Activated CD4-positive, alpha-beta memory T cell treated with anti-CD3 and anti-CD28 coated beads for 36 hours (primary cell): ENCODE data around the gene ZC3H12A. TPM values are rescaled to one million over a fixed set of nuclear protein-coding genes. Genes with fewer than 3 reads are reported as not detected.
"Not testable (repeated sequence)": the region's sequence is repeated elsewhere in the genome, so short reads cannot be mapped to it uniquely, and the experiment has no call there.

Experiments
- CTCF ChIA-PET: fragments of 350-600 bp; sonication (Branson Sonifier 250); formaldehyde crosslinking; loops from one replicate; lab custom pipeline; 2021; ENCODE audit warnings: antibody characterized with exemption, inconsistent platforms; lab: Charles Lee
- POLR2A ChIA-PET: fragments of 350-600 bp; sonication (Branson Sonifier 250); formaldehyde crosslinking; loops from one replicate; lab custom pipeline; 2021; ENCODE audit warnings: antibody characterized with exemption; lab: Charles Lee
- DNase-seq: peaks from one replicate; pipeline ENCODE4 v3.0.0-alpha.2; 2020
- H3K27ac Mint-ChIP-seq: one replicate; pipeline ENCODE4 v1.8.0; 2021; ENCODE audit warnings: mixed read lengths
- H3K27me3 Mint-ChIP-seq: one replicate; pipeline ENCODE4 v1.8.0; 2021; ENCODE audit warnings: mixed read lengths
- H3K36me3 Mint-ChIP-seq: one replicate; pipeline ENCODE4 v1.8.0; 2021; ENCODE audit warnings: mixed read lengths
- H3K4me1 Mint-ChIP-seq: one replicate; pipeline ENCODE4 v1.8.0; 2021; ENCODE audit warnings: low read depth, mixed read lengths
- H3K4me3 Mint-ChIP-seq: one replicate; pipeline ENCODE4 v1.8.0; 2021; ENCODE audit warnings: mild to moderate bottlenecking, mixed read lengths
- H3K9me3 Mint-ChIP-seq: one replicate; pipeline ENCODE4 v1.8.0; 2021; ENCODE audit warnings: mixed read lengths
- intact Hi-C: fragments of 100-400 bp; cut with micrococcal nuclease; formaldehyde crosslinking; loops from one replicate; pipeline ENCODE4 v1.15.1; 2023
- total RNA-seq, 2 experiments: library from RNA; stranded (reverse); gene quantifications; one replicate each; pipeline ENCODE4 v1.2.3, GENCODE V29; 2021

Gene ZC3H12A
- total RNA-seq, 2 experiments from 2014 or later, result 39.0 to 40.8 TPM

- Mint-ChIP-seq H3K36me3 (peaks cover 51% of the 10 kb centered on the region), H3K27ac (peak overlapping the region; percentile 52), H3K4me1 (peaks cover 44% of the 10 kb centered on the region), H3K4me3 (no peak overlapping the region), H3K9me3 (no peaks in the 10 kb centered on the region), H3K27me3 (no peaks in the 10 kb centered on the region)
- ChIA-PET POLR2A (interaction anchor here (1.0 kb wide), 1 partner anchor 33 kb away, joined by 5 read pairs; no protein-coding TSS in a partner anchor), CTCF (interaction anchor here (0.6 to 6.0 kb wide), 6 partner anchors 15 to 75 kb away, joined by 3 to 50 read pairs (median 4); no protein-coding TSS in a partner anchor)
- intact Hi-C loops, result no loop called here
- DNase-seq, result no peak
These were observed 34.8 kb downstream of the ZC3H12A start for GRCh38 chr1:37509181-37509580.

- peak; percentile 82 for DNase-seq
- Mint-ChIP-seq H3K27ac (peak overlapping the region; percentile 94), H3K36me3 (peaks cover 26% of the 10 kb centered on the region), H3K4me1 (peaks cover 48% of the 10 kb centered on the region), H3K4me3 (peak overlapping the region; percentile 98), H3K9me3 (no peaks in the 10 kb centered on the region), H3K27me3 (no peaks in the 10 kb centered on the region)
- POLR2A ChIA-PET, result interaction anchor here (1.2 to 4.4 kb wide), 7 partner anchors 20 to 82 kb away, joined by 3 to 27 read pairs (median 8); partner anchors contain the start of genes GNL2, SNIP1 and ZC3H12A
- CTCF ChIA-PET, result interaction anchor here (1.0 to 3.2 kb wide), 18 partner anchors 8 to 294 kb away, joined by 3 to 26 read pairs (median 4); partner anchors contain the start of genes C1orf122, GNL2, SNIP1 and YRDC
- intact Hi-C loops, result loop anchor here (1.0 to 5.0 kb wide), 4 partner anchors 35 to 177 kb away; partner anchors contain the start of gene SNIP1
These were observed 39.5 kb downstream of the ZC3H12A start for GRCh38 chr1:37513795-37514349.

- Mint-ChIP-seq H3K9me3 (no peaks in the 10 kb centered on the region), H3K36me3 (peaks cover 20% of the 10 kb centered on the region), H3K27me3 (no peaks in the 10 kb centered on the region), H3K4me3 (peak within 1 kb of the TSS; percentile 98), H3K27ac (peak within 1 kb of the TSS; percentile 94), H3K4me1 (peaks cover 49% of the 10 kb centered on the region)
- intact Hi-C loops, result loop anchor here (1.0 to 5.0 kb wide), 4 partner anchors 35 to 176 kb away; partner anchors contain the start of gene SNIP1
- POLR2A ChIA-PET, result interaction anchor here (0.5 to 4.4 kb wide), 17 partner anchors 12 to 1571 kb away, joined by 3 to 27 read pairs (median 4); partner anchors contain the start of genes GNL2, MRPS15, SNIP1 and ZC3H12A
- DNase-seq, result peak; percentile 87
- CTCF ChIA-PET, result interaction anchor here (0.7 to 3.2 kb wide), 23 partner anchors 8 to 293 kb away, joined by 3 to 26 read pairs (median 4); partner anchors contain the start of genes C1orf122, EPHA10, GNL2 and SNIP1
These were observed 40.2 kb downstream of the ZC3H12A start, which contains the start of gene MEAF6 for GRCh38 chr1:37514350-37515184. Gene MEAF6 (minus strand): TSS chr1:37514766. CDS start chr1:37514746, 20 bp downstream.

GRCh38 chr1:37515185-37516034 lies 41.0 kb downstream of the ZC3H12A start:
- intact Hi-C loops, result loop anchor here (2.0 kb wide), 2 partner anchors 167 to 175 kb away; a partner anchor contains a TSS
- peak overlapping the region; percentile 92 for H3K27ac Mint-ChIP-seq
- ChIA-PET CTCF (interaction anchor here (0.6 to 3.2 kb wide), 23 partner anchors 7 to 292 kb away, joined by 3 to 26 read pairs (median 4); partner anchors contain the start of genes C1orf122, EPHA10, GNL2 and SNIP1), POLR2A (interaction anchor here (0.6 to 4.4 kb wide), 15 partner anchors 13 to 1572 kb away, joined by 3 to 27 read pairs (median 4); partner anchors contain the start of genes GNL2, MRPS15, SNIP1 and ZC3H12A)
- no peaks in the 10 kb centered on the region for H3K27me3 Mint-ChIP-seq
- peak overlapping the region; percentile 85 for H3K4me3 Mint-ChIP-seq
- H3K36me3 Mint-ChIP-seq, result peaks cover 20% of the 10 kb centered on the region
- no peak for DNase-seq
- H3K9me3 Mint-ChIP-seq, result no peaks in the 10 kb centered on the region
- peaks cover 51% of the 10 kb centered on the region for H3K4me1 Mint-ChIP-seq

GRCh38 chr1:37517569-37517968 lies 43.2 kb downstream of the ZC3H12A start:
- intact Hi-C loops, result no loop called here
- Mint-ChIP-seq H3K4me1 (peaks cover 37% of the 10 kb centered on the region), H3K9me3 (no peaks in the 10 kb centered on the region), H3K27ac (no peak overlapping the region), H3K4me3 (no peak overlapping the region), H3K27me3 (no peaks in the 10 kb centered on the region), H3K36me3 (peaks cover 10% of the 10 kb centered on the region)
- no peak for DNase-seq
- ChIA-PET POLR2A (interaction anchor here (0.6 kb wide), 1 partner anchor 1587 kb away, joined by 3 read pairs; the partner anchor contains the start of gene AGO3), CTCF (no interaction called here)

GRCh38 chr1:37518241-37518640 lies 43.9 kb downstream of the ZC3H12A start:
- POLR2A ChIA-PET, result interaction anchor here (0.6 kb wide), 1 partner anchor 1587 kb away, joined by 3 read pairs; the partner anchor contains the start of gene AGO3
- H3K4me3 Mint-ChIP-seq, H3K9me3 Mint-ChIP-seq, H3K36me3 Mint-ChIP-seq, H3K27me3 Mint-ChIP-seq, intact Hi-C loops, H3K27ac Mint-ChIP-seq, CTCF ChIA-PET, DNase-seq: not testable (repeated sequence)
- H3K4me1 Mint-ChIP-seq, result peaks cover 30% of the 10 kb centered on the region

- DNase-seq, result peak; percentile 70
- H3K36me3 Mint-ChIP-seq, POLR2A ChIA-PET, intact Hi-C loops, H3K9me3 Mint-ChIP-seq, CTCF ChIA-PET, H3K27me3 Mint-ChIP-seq: not testable (repeated sequence)
- Mint-ChIP-seq H3K4me1 (peaks cover 25% of the 10 kb centered on the region), H3K4me3 (peak overlapping the region; percentile 81), H3K27ac (peak overlapping the region; percentile 84)
These were observed 44.5 kb downstream of the ZC3H12A start for GRCh38 chr1:37518929-37519328.

GRCh38 chr1:37519613-37520012 lies 45.2 kb downstream of the ZC3H12A start:
- intact Hi-C loops, result no loop called here
- ChIA-PET CTCF (interaction anchor here (0.9 kb wide), 1 partner anchor 19 kb away, joined by 3 read pairs; no protein-coding TSS in a partner anchor), POLR2A (no interaction called here)
- Mint-ChIP-seq H3K36me3 (no peaks in the 10 kb centered on the region), H3K9me3 (peaks cover 5% of the 10 kb centered on the region), H3K27me3 (no peaks in the 10 kb centered on the region), H3K4me3 (peak overlapping the region; percentile 81), H3K4me1 (peaks cover 25% of the 10 kb centered on the region), H3K27ac (peak overlapping the region; percentile 84)
- peak; percentile 34 for DNase-seq

GRCh38 chr1:37529888-37530287 lies 55.5 kb downstream of the ZC3H12A start:
- H3K27ac Mint-ChIP-seq, H3K36me3 Mint-ChIP-seq, POLR2A ChIA-PET, H3K27me3 Mint-ChIP-seq, CTCF ChIA-PET, H3K4me3 Mint-ChIP-seq, H3K9me3 Mint-ChIP-seq, H3K4me1 Mint-ChIP-seq, intact Hi-C loops, DNase-seq: not testable (repeated sequence)

GRCh38 chr1:37532418-37533156 lies 58.2 kb downstream of the ZC3H12A start:
- H3K9me3 Mint-ChIP-seq, CTCF ChIA-PET: not testable (repeated sequence)
- peaks cover 20% of the 10 kb centered on the region for H3K36me3 Mint-ChIP-seq

More at GRCh38 chr1:37532418-37533156, 58.2 kb downstream of the ZC3H12A start:
- POLR2A ChIA-PET, intact Hi-C loops, H3K4me3 Mint-ChIP-seq, H3K27ac Mint-ChIP-seq, DNase-seq, H3K27me3 Mint-ChIP-seq: not testable (repeated sequence)
- peaks cover 16% of the 10 kb centered on the region for H3K4me1 Mint-ChIP-seq
